GM19372 (cell line): ENCODE results near the gene MICALL2.

ENCODE experiments used
- ATAC-seq: cut with Tn5 transposase; IDR thresholded peaks from one replicate; pipeline ENCODE4 v1.9.1; 2021; ENCODE audit warnings: mild to moderate bottlenecking, low read depth, moderate library complexity; ENCODE audit not compliant: unreplicated experiment

MICALL2 gene

GRCh38 chr7:1437155-1437880, 22.0 kb downstream of the MICALL2 start:
- ATAC-seq: no peak

- no peak for ATAC-seq
Measured at GRCh38 chr7:1436608-1437007, 22.7 kb downstream of the MICALL2 start.

- no peak for ATAC-seq
Measured at GRCh38 chr7:1434891-1435670, 24.2 kb downstream of the MICALL2 start.

GRCh38 chr7:1434165-1434718, 25.0 kb downstream of the MICALL2 start:
- ATAC-seq: no peak

GRCh38 chr7:1433128-1433920, 25.9 kb downstream of the MICALL2 start:
- ATAC-seq: no peak

GRCh38 chr7:1432411-1433082, 26.7 kb downstream of the MICALL2 start:
- ATAC-seq: no peak

- no peak for ATAC-seq
Measured at GRCh38 chr7:1431634-1432380, 27.5 kb downstream of the MICALL2 start.

GRCh38 chr7:1431226-1431625, 28.0 kb downstream of the MICALL2 start:
- no peak for ATAC-seq

- ATAC-seq: no peak
Measured at GRCh38 chr7:1430056-1430845, 29.0 kb downstream of the MICALL2 start.

GRCh38 chr7:1428941-1429501, 30.2 kb downstream of the MICALL2 start:
- no peak for ATAC-seq

- ATAC-seq: no peak
Measured at GRCh38 chr7:1427064-1427657, 32.1 kb downstream of the MICALL2 start.

GRCh38 chr7:1426474-1426873, 32.8 kb downstream of the MICALL2 start:
- ATAC-seq: no peak

GRCh38 chr7:1425292-1426136, 33.8 kb downstream of the MICALL2 start:
- no peak for ATAC-seq

- ATAC-seq: no peak
Measured at GRCh38 chr7:1424041-1424440, 35.2 kb downstream of the MICALL2 start.

GRCh38 chr7:1423264-1423811, 35.9 kb downstream of the MICALL2 start:
- no peak for ATAC-seq

- ATAC-seq: no peak
Measured at GRCh38 chr7:1422512-1423263, 36.6 kb downstream of the MICALL2 start.
